H1 (cell line): Measurements from ENCODE around the gene POU5F1. TPM values are rescaled to one million over a fixed set of nuclear protein-coding genes. Genes with fewer than 3 reads are reported as not detected.
A peak's percentile ranks its signal among the peaks of the same experiment; 100 is the strongest.

Experiments used
- CTCF ChIA-PET: fragments of 300-600 bp; sonication (Branson Sonifier 250); formaldehyde crosslinking; loops from one replicate; lab custom pipeline; 2021; ENCODE audit not compliant: partially characterized antibody; lab: Charles Lee
- POLR2A ChIA-PET: fragments of 300-600 bp; sonication (Branson Sonifier 250); formaldehyde crosslinking; loops from one replicate; lab custom pipeline; 2021; ENCODE audit warnings: inconsistent platforms; ENCODE audit not compliant: partially characterized antibody; lab: Charles Lee
- DNase-seq, 2 experiments: peaks; one replicate each; pipeline versions ENCODE4 v3.0.0 to v3.0.0-alpha.2; 2010 to 2022; ENCODE audit warnings: low spot score in 2 of 2, low read depth in 1 of 2, mixed read lengths in 1 of 2
- FAIRE-seq: peaks from 2 replicates; lab custom pipeline; 2011; peaks lifted over from hg19 to GRCh38; lab: Jason Lieb, UNC
- H2AFZ ChIP-seq: 2 replicates; pipeline ENCODE4 v1.8.1; 2012; ENCODE audit warnings: low read length, inconsistent platforms
- H2AK5ac ChIP-seq: 2 replicates; pipeline ENCODE4 v1.6.1; 2013; ENCODE audit warnings: low read depth, low read length
- H2BK120ac ChIP-seq: replicated peaks from 2 replicates; pipeline ENCODE3; 2013; ENCODE audit warnings: low read depth, low read length, inconsistent platforms
- H2BK12ac ChIP-seq: 2 replicates; pipeline ENCODE4 v1.6.1; 2013; ENCODE audit warnings: low read depth, low read length
- H2BK15ac ChIP-seq: 2 replicates; pipeline ENCODE4 v1.6.1; 2013; ENCODE audit warnings: low read length
- H2BK20ac ChIP-seq: 2 replicates; pipeline ENCODE4 v1.6.1; 2013; ENCODE audit warnings: low read length
- H2BK5ac ChIP-seq: 2 replicates; pipeline ENCODE4 v1.6.1; 2013; ENCODE audit warnings: low read depth, low read length
- H3K14ac ChIP-seq: 2 replicates; pipeline ENCODE4 v1.6.1; 2013; ENCODE audit warnings: inconsistent platforms; ENCODE audit not compliant: insufficient read length
- H3K18ac ChIP-seq: 2 replicates; pipeline ENCODE4 v1.6.1; 2013; ENCODE audit warnings: low read length; ENCODE audit errors: extremely low read depth
- H3K23ac ChIP-seq: 2 replicates; pipeline ENCODE4 v1.6.1; 2013; ENCODE audit warnings: inconsistent platforms; ENCODE audit not compliant: insufficient read length
- H3K23me2 ChIP-seq: 2 replicates; pipeline ENCODE4 v1.6.1; 2013; ENCODE audit warnings: low read depth, low read length
- H3K27ac ChIP-seq: 2 replicates; pipeline ENCODE4 v1.6.1; 2011; ENCODE audit warnings: low read depth, low read length, inconsistent platforms
- H3K27me3 ChIP-seq, 4 experiments: replicated peaks in 1 of 4; 1 replicate in 1 of 4; 2 replicates in 3 of 4; pipeline versions ENCODE4 v1.6.1 to v1.8.1; 2011 to 2013; ENCODE audit warnings: low read length in 3 of 4, mild to moderate bottlenecking in 3 of 4, inconsistent platforms in 2 of 4, mixed read lengths in 2 of 4, moderate library complexity in 1 of 4; ENCODE audit not compliant: control insufficient read depth in 3 of 4, insufficient read depth in 3 of 4; ENCODE audit errors: extremely low read depth in 1 of 4
- H3K36me3 ChIP-seq, 4 experiments: 2 replicates each; pipeline versions ENCODE4 v1.6.1 to v1.8.1; 2011 to 2013; ENCODE audit warnings: mild to moderate bottlenecking in 4 of 4, low read length in 3 of 4, moderate library complexity in 2 of 4, control low read depth in 1 of 4, inconsistent platforms in 1 of 4; ENCODE audit not compliant: insufficient read depth in 4 of 4, control insufficient read depth in 2 of 4
- H3K4ac ChIP-seq: replicated peaks from 2 replicates; pipeline ENCODE3; 2013; ENCODE audit warnings: low read length, low read depth, mixed read lengths, inconsistent platforms; ENCODE audit not compliant: insufficient read length
- H3K4me1 ChIP-seq, 4 experiments: replicated peaks in 1 of 4; 1 replicate in 1 of 4; 2 replicates in 3 of 4; pipeline versions ENCODE4 v1.6.1 to v1.8.1; 2011 to 2013; ENCODE audit warnings: low read length in 3 of 4, inconsistent platforms in 2 of 4, mixed read lengths in 1 of 4; ENCODE audit not compliant: insufficient read depth in 4 of 4, control insufficient read depth in 3 of 4
- H3K4me2 ChIP-seq, 2 experiments: 2 replicates each; pipeline versions ENCODE4 v1.6.1 to v1.8.1; 2011 to 2013; ENCODE audit warnings: low read depth in 2 of 2, low read length in 2 of 2, control low read depth in 1 of 2, inconsistent platforms in 1 of 2, mild to moderate bottlenecking in 1 of 2; ENCODE audit not compliant: insufficient read depth in 1 of 2
- H3K4me3 ChIP-seq, 4 experiments: fragments of 200-600, 300-600 bp in 1 of 4; sonication (generic), shearing (Covaris generic), sonication (Bioruptor Twin) in 1 of 4; 2 replicates each; pipeline versions ENCODE4 v1.5.1 to v1.8.1; 2011 to 2016; ENCODE audit warnings: low read length in 4 of 4, low read depth in 3 of 4, control low read depth in 2 of 4, inconsistent platforms in 2 of 4, mild to moderate bottlenecking in 2 of 4, mixed read lengths in 1 of 4, moderate library complexity in 1 of 4; ENCODE audit not compliant: insufficient read depth in 2 of 4; ENCODE audit errors: extremely low read depth in 1 of 4
- H3K56ac ChIP-seq: replicated peaks from 2 replicates; pipeline ENCODE3; 2013; ENCODE audit warnings: low read depth, mild to moderate bottlenecking, mixed read lengths, low read length, inconsistent platforms; ENCODE audit not compliant: insufficient read length
- H3K79me1 ChIP-seq: 2 replicates; pipeline ENCODE4 v1.6.1; 2013; ENCODE audit warnings: low read depth, low read length, control low read depth
- H3K79me2 ChIP-seq, 2 experiments: 2 replicates each; pipeline versions ENCODE4 v1.6.1 to v1.8.1; 2012 to 2013; ENCODE audit warnings: low read length in 2 of 2, mild to moderate bottlenecking in 2 of 2, inconsistent platforms in 1 of 2; ENCODE audit not compliant: insufficient read depth in 2 of 2, control insufficient read depth in 1 of 2
- H3K9ac ChIP-seq, 4 experiments: replicated peaks in 1 of 4; 1 replicate in 1 of 4; 2 replicates in 3 of 4; pipeline versions ENCODE4 v1.6.1 to v1.8.1; 2011 to 2013; ENCODE audit warnings: low read depth in 3 of 4, low read length in 3 of 4, control low read depth in 2 of 4, mild to moderate bottlenecking in 2 of 4, moderate library complexity in 2 of 4, inconsistent platforms in 1 of 4; ENCODE audit errors: extremely low read depth in 1 of 4
- H3K9me3 ChIP-seq, 2 experiments: 2 replicates each; pipeline versions ENCODE4 v1.6.1 to v1.8.1; 2012 to 2013; ENCODE audit warnings: mild to moderate bottlenecking in 2 of 2, moderate library complexity in 2 of 2, control low read depth in 1 of 2, inconsistent platforms in 1 of 2, low read depth in 1 of 2, low read length in 1 of 2, mixed read lengths in 1 of 2; ENCODE audit not compliant: insufficient read depth in 2 of 2
- H4K20me1 ChIP-seq, 2 experiments: replicated peaks in 1 of 2; 2 replicates each; pipeline versions ENCODE3 to v1.8.1; 2011 to 2013; ENCODE audit warnings: inconsistent platforms in 2 of 2, low read length in 2 of 2, mild to moderate bottlenecking in 1 of 2; ENCODE audit not compliant: insufficient read depth in 2 of 2, control insufficient read depth in 1 of 2
- H4K5ac ChIP-seq: 2 replicates; pipeline ENCODE4 v1.6.1; 2013; ENCODE audit warnings: low read length, low read depth, mixed read lengths, inconsistent platforms; ENCODE audit not compliant: insufficient read length
- H4K8ac ChIP-seq: 2 replicates; pipeline ENCODE4 v1.8.0; 2013; ENCODE audit warnings: mild to moderate bottlenecking, moderate library complexity, low read length, inconsistent platforms; ENCODE audit not compliant: insufficient read depth; ENCODE audit errors: extremely low read depth
- H4K91ac ChIP-seq: replicated peaks from 2 replicates; pipeline ENCODE3; 2013; ENCODE audit warnings: low read length, mixed read lengths, inconsistent platforms; ENCODE audit not compliant: insufficient read length
- NRF1 ChIP-seq: IDR thresholded peaks from 2 replicates; pipeline ENCODE4 v1.6.1; 2011; ENCODE audit warnings: mild to moderate bottlenecking, low read depth, low read length, improper control_type of control experiment
- PHF8 ChIP-seq: fragments of 200-600 bp; sonication (generic); conservative IDR thresholded peaks from 2 replicates; pipeline ENCODE4 v1.7.1; 2012; ENCODE audit warnings: low read depth, mild to moderate bottlenecking, inconsistent platforms, low read length, moderate library complexity
- POLR2A ChIP-seq, 2 experiments: IDR thresholded peaks; 1 replicate in 1 of 2; 2 replicates in 1 of 2; pipeline ENCODE4 v1.6.1; 2011; ENCODE audit warnings: low read depth in 2 of 2, low read length in 2 of 2, mild to moderate bottlenecking in 2 of 2; ENCODE audit errors: control extremely low read depth in 1 of 2
- WGBS, 2 experiments: shearing (Covaris generic) in 1 of 2; methylation state at CpG; one replicate each; pipeline versions ENCODE4 v1.1.6 to v1.1.7; 2013 to 2015; ENCODE audit warnings: low lambda C conversion rate in 2 of 2, mixed read lengths in 2 of 2, inconsistent platforms in 1 of 2, low coverage in 1 of 2, missing lambda C conversion rate in 1 of 2; ENCODE audit not compliant: insufficient replicate concordance in 2 of 2, insufficient coverage in 1 of 2, insufficient read length in 1 of 2; ENCODE audit errors: extremely low coverage in 1 of 2, missing lambda C conversion rate in 1 of 2; 5-methylcytosine and 5-hydroxymethylcytosine counted together
- polyA plus RNA-seq, 7 experiments: library from polyadenylated mRNA; depleted of rRNA in 3 of 7; stranded (reverse) in 5 of 7; unstranded in 2 of 7; fragments of >200 nt in 5 of 7; fragments of 200-250 nt in 2 of 7; gene quantifications; 1 replicate in 5 of 7; 2 replicates in 1 of 7; 4 replicates in 1 of 7; pipeline versions ENCODE4 v1.2.1 to v1.2.3, GENCODE V29; 2011 to 2013; ENCODE audit warnings: missing spikeins in 2 of 7, mixed read lengths in 2 of 7
- total RNA-seq: library from RNA; stranded (reverse); fragmentation: NEBNext Ultra II Directional; extraction: Animal tissue kit (Norgen Biotek cat#: 25700); gene quantifications from 2 replicates; pipeline ENCODE4 v1.2.1, GENCODE V29; 2021

The POU5F1 gene
- total and polyA plus RNA-seq, 2 of the 8 experiments (the other 6 are each of a cell fraction or from before 2014, with no cell fraction given), result 2,437 to 2,526 TPM

- Histone ChIP-seq H3K27me3 (no peaks in the 10 kb centered on the region), H3K79me2 (peaks cover 23 to 66% of the 10 kb centered on the region in 2 experiments), H3K4me3 (peak overlapping the region; percentile 70 to 92 (median 80)), H3K23me2 (peaks cover 13% of the 10 kb centered on the region), H3K4me2 (peak overlapping the region; percentile 82 to 83), H2AFZ (no peak overlapping the region), H3K4me1 (peaks cover 19 to 36% (median 27%) of the 10 kb centered on the region in 4 experiments), H2BK5ac (peak overlapping the region; percentile 89), H3K23ac (no peak overlapping the region), H4K91ac (peak overlapping the region; percentile 69), H3K9ac (peak overlapping the region; percentile 72 to 80 (median 78)), H3K56ac (peak overlapping the region; percentile 27), H3K9me3 (no peaks in the 10 kb centered on the region), H3K14ac (peak overlapping the region; percentile 90), H3K79me1 (peaks cover 8% of the 10 kb centered on the region), H2BK15ac (no peak overlapping the region), H4K20me1 (peaks cover 7 to 22% of the 10 kb centered on the region in 2 experiments), H3K18ac (peak overlapping the region; percentile 95), H3K36me3 (peaks cover 9 to 17% (median 13%) of the 10 kb centered on the region in 4 experiments), H4K5ac (peak overlapping the region; percentile 34), H3K27ac (peak overlapping the region; percentile 77; the same call in 1 of the 2 replicates), H3K4ac (no peak overlapping the region), H2BK12ac (0 out of 2 replicates have a peak overlapping the region, but pooled peaks have one; percentile 30), H2AK5ac (no peak overlapping the region), H2BK120ac (peak overlapping the region; percentile 35), H2BK20ac (no peak overlapping the region), H4K8ac (no peak overlapping the region; the same call in 1 of the 2 replicates)
- WGBS, 2 experiments, result 4% methylated on average over 10 of the region's 10 CpGs; no CpG with 5 or more reads in 1 of the 2 experiments
- ChIA-PET CTCF (interaction anchor here (0.6 to 5.9 kb wide), 13 partner anchors 8 to 99 kb away, joined by 3 to 56 read pairs (median 4); partner anchors contain the start of genes CCHCR1 and TCF19), POLR2A (interaction anchor here (0.5 to 68.5 kb wide), 11 partner anchors 1 to 1160 kb away, joined by 3 to 2251 read pairs (median 3); partner anchors contain the start of genes CCHCR1, CDSN, GTF2H4 and POU5F1)
- FAIRE-seq (no peak), DNase-seq (no peak)
- TF ChIP-seq POLR2A (IDR thresholded peaks at IDR 0.05; ENCODE audit: control extremely low read depth in 1 of 2, low read depth in 2 of 2, low read length in 2 of 2) (peak in 1 of 2 experiments; percentile 33; a peak in 2 of 3 replicates), PHF8 (0 out of 2 replicates have a peak, but pooled peaks have one; percentile 14), NRF1 (no peak)
These were observed 1.2 kb downstream of the POU5F1 start for GRCh38 chr6:31169123-31169857.
